NCI-H1105 treated with DMSO at 0.1 percent for 48 hours (cell line): Measurements from ENCODE around the gene EPHB2.

ENCODE experiments used
- DNase-seq: peaks from one replicate; lab custom pipeline; 2025; lab: John Stamatoyannopoulos, UW

The EPHB2 gene

DNA sequence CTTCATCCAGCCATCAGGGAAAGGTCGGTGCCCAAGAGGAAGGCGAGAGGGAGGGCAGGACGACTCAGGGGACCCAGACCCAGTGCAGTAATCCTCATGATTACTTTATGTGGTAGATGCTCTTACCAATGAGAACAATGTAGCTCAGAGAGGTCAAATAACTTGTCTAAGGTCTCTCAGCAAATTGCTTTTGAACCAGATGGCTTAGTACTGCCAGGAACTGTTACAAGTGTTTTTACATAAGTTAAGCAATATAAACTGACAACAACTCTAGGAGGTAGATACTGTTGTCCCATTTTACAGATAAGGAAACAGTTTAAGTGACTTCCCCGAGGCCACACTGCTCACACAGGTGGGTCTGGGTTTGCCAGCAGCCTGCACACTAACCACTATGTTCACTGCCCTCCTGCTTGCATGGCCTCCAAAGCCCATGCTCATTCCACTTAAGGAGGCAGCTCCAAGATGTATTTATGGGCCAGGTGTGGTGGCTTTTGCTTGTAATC lies 150.3 kb downstream of the EPHB2 start:
- no peak for DNase-seq

DNA sequence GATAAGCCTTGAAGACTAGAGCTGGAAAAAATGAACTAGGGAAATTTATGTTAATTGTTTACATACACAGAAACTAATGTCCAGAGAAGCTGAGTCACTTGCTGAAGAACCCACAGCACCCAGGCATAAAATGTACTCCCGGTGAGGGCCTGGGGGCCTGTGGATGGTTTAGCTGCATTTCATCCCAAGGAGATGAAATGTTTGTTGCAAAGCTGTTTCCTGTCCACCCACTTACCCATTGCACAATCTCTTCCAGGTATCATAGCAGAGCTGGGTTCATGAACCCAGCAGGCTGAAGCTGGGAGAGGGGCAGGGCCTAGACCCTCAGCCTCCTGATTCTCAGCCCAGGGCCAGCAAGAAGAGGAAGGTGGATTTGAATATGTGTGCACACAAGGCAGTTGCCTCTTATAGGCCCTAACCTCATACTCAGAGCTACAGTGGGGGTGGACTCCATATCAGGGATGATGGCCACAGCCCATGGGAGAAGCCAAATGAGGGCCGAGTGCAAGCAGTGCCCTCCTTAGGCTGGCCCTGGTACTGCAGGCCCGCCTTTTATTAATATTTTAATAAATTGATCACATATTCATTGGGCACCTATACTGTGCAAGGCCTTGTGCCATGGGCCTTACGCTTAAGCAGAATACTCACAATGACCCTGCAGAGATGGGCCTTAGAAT lies 151.3 kb downstream of the EPHB2 start:
- peak; percentile 2 for DNase-seq

DNA sequence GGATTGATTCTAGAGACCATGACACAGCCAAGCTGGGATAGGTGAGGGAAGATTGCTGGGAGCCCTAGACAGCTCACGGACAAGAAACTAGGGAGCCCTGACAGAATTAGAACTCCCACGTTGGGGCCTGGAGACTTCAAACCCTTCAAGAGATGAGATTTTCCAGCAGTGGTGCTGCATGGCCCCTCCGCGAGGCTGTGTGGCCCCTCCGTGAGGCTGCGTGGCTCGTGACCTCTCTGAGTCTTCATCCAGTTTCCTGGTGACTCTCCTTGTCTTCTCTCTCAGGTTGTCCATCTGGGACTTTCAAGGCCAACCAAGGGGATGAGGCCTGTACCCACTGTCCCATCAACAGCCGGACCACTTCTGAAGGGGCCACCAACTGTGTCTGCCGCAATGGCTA lies 152.1 kb downstream of the EPHB2 start:
- no peak for DNase-seq

DNA sequence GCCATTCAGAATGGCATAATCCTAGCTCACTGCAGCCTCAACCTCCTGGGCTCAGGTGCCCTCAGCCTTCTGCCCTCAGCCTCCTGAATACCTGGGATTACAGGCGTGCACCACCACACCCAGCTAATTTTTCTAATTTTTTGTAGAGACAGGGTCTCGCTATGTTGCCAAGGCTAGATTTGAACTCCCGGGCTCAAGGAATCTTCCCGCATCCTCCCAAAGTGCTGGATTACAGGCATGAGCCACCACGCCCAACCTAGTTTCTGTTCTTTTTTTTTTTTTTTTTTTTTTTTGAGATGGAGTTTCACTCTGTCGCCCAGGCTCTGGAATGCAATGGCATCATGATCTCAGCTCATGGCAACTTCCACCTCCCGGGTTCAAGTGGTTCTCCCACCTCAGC lies 153.1 kb downstream of the EPHB2 start:
- DNase-seq: no peak

DNA sequence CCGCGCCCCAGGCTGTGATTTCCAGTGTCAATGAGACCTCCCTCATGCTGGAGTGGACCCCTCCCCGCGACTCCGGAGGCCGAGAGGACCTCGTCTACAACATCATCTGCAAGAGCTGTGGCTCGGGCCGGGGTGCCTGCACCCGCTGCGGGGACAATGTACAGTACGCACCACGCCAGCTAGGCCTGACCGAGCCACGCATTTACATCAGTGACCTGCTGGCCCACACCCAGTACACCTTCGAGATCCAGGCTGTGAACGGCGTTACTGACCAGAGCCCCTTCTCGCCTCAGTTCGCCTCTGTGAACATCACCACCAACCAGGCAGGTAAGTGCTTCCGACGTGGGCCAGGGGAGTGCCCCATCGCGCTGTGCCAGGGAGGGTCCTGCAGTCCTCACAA lies 154.2 kb downstream of the EPHB2 start:
- DNase-seq: no peak

DNA sequence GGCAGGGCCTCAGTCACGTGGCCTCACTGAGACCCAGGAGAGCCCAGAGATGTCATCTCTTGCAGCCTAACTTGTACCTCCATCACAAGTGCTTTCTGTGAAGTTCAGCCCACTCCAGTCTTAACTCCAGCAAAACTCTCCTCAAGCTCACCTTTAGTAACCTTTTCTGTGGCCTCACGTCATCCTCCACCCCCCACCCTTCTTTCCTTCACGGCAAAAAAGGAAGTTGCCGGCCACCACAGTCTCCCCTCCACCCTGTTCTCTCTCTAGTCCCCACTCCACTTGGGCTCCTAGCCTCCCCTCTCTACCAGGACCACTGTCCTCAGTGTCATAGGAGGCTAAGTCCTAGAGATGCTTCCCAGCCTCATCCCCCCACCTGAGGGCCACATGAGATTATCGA lies 155.1 kb downstream of the EPHB2 start:
- no peak for DNase-seq

DNA sequence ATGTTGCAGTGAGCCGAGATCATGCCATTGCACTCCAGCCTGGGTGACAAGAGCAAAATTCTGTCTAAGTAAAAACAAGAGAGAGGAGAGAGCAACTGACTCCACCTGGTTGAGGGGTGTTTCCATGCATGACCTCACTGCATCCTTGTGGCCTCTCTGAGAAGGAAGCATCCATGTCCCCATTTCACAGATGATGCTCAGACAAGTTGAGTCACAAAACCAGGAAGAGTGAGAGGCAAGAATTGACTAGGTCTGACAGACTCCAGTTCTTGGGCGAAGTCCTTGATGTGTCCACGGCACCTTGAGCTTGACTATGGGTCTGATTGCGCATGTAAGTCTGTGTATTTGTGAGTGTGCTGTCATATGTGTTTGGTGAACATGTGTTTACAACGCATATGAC lies 156.2 kb downstream of the EPHB2 start:
- DNase-seq: no peak

DNA sequence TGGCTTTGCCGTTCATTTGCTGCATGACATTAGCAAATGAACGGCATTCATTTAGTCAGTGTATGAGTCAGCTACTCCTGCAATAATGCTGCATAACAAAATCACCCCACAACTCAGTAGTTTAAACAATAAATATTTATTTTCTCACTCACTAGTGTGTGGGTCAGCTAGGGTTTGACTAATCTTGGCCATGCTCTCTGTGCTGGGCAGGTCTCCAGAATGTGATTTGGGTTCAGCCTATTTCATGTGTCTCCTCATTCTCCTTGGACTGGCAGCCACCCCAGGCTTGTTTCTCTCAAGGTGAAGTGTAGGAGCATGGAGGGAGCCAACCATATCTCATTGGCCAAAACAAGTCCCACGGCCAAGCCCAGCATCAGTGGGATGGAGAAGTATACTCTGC lies 157.7 kb downstream of the EPHB2 start:
- no peak for DNase-seq

DNA sequence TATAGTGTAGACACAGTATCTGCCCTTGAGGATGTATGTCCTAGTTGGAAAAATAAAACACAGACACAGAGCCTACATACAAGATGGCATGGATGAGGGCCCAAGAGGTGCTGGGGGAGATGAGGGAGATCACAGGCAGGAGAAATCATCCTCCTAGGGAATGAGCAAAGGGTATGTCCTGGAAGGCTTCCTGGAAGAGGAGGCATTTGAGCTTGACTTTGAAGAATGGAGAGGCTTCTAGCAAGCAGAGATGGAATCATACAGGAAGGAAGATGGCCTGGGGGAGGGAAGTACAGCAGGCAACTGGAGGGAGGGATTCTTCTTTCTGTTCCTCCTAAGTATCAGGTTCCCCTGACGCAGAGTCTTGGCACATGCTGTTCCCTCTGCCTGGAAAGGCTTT lies 158.7 kb downstream of the EPHB2 start:
- DNase-seq: no peak

DNA sequence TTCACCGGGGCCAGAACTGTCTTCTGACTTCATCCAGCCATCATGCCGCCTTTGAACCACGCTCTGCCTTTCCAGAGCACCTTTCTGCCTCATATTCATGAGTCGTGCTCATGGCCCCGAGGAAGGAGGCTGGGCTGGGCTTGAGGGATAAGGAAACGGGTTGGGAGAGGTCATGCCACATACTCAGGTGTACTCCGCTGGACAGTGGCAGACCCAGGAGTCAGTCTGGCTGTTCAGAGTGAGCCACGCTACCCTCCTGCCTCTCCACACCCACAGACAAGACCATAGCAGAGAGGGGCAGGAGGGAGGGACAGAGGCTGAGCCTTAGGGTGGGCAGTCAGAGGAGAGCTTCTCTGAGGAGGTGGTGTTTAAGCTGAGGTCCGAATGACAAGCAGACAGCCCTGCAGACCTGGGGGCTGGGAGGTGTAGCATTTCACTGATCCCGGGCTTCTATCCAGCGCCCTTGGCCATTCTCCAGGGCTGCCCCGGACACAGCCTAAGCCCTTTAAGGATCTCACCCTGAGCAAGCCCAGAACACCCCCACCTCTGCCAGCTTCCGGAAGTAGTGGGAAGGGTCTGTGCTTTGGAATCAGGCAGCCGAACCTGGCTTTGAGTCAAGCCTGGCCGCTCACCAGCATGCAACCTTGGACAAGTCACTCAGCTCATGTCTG lies 159.7 kb downstream of the EPHB2 start:
- DNase-seq: peak; percentile 78

DNA sequence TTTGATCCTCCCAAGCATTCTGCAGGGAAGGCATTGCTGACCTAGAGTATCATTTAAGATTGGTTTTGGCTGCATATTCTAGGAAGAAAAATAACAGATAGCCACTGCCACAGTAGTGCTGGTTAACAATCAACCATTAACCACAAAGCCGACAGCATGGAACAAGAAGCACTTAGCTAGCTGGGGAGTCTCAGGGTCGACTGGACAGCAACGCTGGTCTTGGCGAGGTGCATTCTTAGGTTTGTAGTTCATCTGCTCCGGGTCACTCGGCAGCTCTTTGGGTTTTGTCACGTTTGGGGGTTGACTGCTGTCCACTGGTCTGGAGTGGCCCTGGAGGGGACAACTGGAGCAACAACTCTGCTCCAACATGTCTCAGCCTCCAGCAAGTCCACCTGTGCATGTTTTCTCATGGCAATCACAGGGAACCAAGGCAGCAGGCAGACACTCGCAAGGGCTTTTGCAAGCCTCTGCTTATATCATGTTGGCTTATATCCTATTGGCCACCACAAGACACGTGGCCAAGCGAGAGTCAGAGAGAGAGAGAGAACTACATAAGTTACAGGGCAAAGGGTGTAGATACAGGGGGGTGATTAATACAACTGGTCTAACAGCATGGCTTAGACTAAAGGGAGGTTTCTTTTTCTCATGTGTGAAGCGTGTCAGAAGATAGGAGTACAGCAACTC lies 162.5 kb downstream of the EPHB2 start:
- DNase-seq: no peak

DNA sequence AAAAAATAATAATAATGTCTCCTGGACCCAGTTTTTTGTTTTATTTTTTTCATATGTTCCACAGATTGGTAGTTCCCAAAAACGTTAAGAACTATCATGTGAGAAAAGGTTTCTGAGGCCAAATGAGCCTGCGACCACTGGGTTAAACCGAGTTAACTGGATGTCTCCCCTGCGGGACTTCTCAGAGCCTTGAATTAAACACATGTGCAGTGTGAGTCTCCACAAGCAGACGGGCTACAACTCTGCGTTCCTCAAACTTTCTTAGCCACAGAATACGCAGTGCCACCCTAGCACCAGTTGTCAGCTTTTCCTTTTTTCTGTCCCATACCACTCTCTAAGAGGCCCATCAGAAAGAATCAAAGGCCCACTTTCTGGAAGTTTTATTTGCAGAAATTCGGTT lies 164.1 kb downstream of the EPHB2 start:
- no peak for DNase-seq

DNA sequence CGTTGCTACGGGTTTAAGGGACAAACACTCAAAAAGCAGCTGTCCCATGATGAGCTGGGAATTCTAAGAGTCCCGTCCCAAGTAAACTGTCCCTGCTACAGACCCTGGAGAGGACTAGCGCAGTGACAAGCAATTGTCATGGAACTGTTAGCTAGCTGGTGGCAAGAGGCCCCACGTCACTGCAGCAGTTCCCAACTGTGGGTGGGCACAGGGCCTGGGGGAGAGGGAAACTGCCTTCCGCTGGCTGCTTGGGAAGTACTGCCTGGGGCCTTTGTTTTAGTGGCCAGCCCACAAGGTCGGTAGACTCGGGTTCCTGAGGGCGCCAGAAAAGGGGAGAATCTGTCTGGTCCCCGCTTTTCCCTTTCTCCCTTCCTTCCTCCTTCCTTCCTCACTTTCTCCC lies 164.6 kb downstream of the EPHB2 start:
- no peak for DNase-seq

DNA sequence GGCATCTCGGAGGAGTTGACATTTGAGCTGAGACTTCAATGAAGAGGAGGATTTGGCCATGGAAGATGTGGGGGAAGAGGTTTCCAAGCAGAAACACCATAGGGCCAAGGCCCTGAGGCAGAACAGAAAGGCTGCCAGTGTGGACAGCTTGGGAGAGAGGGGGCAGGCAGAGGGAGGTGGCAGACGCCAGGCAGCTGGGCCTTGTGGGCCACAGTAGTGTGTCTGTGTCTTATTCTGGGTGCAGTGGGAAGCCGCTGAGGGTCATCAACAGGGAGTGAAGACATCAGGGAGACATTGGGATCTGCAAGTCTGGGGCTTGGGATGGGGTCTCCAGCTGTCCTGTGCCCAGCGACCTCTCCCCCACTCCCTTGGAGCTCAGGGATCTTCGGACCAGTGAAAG lies 165.2 kb downstream of the EPHB2 start:
- no peak for DNase-seq

DNA sequence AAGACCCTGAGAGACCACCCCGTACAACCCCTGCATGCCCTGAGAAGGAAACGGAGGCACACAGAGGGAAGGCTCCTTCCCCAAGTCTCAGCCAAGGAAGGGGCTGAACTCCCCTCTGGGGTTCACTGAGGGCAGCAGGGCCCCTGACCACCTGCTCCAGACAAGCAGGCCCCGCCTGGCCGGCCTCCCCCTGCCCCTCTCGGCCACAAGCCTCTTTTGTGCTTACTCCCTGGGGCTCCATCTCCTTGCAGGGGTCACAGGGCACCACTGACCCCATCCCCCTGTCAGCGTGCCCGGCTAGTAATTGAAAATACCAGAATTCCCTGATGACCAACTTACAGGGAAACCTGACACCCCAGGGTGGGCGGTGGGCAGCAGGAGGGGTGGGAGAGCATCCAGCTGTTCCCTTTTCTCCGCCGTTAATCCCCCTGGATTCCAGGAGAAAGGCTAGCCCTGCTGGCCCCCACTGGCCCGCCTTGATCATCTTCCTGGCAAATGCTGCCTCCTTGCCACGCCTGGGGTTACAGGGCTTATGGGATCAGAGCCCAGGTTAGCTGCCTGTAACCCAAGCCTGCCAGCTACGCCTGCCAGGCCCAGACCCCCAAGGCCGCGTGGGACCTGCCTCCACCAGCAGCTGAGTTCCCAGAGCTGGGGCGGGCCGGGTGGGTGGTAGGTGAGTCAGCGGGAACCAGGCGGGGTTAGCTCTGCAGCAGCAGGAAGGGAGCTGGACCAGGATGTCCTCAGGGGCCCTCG lies 165.9 kb downstream of the EPHB2 start:
- DNase-seq: no peak

DNA sequence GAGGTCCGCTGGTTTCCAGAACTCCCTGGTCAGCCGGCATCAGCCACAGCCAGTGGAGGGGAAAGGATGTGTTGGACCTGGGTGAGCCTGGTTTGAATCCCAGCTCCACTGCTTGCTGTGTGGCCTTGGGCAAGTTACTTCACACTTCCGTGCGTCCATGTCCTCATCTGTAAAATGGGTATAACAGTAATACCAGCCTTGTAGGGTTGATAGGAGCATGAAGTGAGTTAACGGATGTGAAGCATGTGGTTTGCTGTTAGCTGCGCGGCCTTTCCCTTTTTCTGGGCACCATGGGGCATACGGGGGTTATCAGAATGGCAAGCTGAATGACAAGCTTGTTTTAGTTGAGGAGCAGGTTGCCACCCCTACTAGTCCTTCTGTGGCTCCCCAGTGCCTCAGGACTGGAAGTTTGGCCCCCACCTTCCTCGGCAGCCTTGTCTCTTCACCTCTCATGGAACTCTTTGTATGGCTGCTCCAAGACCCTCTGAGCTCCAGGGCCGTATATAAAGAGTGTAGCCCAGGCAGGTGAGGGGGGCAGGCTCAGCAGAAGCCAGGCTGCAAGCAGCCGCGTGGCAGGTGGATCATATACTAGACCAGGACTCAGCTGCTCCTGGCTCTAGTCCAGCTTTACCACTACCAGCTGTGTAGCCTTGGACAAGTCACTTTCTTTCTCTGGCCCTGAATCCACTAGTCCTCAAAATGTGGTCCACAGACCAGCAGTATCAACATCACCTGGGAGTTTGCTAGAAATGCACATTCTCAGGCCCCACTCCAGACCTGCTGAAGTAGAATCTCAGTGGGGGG lies 166.7 kb downstream of the EPHB2 start:
- DNase-seq: no peak

DNA sequence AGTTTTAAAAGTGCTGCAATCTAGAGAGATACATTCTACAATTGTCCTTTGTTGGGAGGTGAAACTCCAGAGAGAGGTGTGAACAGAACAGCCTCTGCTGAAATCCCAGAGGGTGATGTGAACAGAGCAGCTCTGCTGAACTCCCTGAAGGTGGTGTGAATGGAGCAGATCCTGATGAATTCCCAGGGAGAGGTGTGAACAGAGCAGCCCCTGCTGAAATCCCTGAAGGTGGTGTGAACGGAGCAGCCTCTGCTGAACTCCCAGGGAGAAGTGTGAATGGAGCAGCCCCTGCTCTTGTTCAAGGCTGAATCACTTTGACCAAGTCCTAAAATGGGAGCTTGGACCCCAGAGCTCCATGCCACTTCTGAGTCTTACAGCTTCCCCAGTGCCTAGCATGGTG lies 167.3 kb downstream of the EPHB2 start:
- DNase-seq: no peak

DNA sequence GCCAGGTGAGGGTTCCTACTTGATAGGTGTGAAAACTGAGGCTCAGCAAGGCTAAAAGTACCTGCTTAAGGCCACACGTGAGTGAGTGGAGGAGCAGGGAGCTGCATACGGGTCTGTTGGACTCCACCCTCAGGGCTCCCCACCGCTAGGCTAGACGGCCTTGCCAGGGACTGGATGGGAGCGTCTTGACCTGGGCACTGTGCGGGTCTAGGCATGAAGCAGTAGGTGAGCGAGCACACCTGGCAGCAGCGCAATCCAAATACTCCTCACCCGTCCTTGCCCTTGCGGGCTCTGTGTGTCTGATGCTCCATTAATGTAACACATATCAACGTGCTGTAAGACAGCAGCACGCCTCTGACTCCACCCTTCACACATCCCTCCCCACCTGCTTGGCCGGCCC lies 168.0 kb downstream of the EPHB2 start:
- DNase-seq: peak; percentile 20

DNA sequence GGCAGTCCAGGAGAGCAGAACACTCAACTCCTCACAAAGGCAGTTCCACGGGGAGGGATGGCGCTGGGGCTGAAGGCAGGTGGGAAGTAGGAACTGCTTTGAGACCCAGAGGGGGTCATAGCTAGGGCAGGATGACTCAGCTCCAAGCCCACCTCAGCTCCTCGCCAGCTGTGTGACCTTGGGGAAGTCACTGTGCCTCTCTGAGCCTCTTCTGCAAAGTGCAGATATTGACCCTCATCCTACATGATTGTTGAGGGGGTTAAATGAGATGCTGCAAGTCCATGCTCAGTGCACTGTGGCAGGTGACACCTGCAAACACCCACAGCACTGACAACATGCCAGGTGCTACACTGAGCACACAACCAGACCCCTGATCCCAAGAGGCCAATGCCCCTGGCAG lies 168.8 kb downstream of the EPHB2 start:
- no peak for DNase-seq

DNA sequence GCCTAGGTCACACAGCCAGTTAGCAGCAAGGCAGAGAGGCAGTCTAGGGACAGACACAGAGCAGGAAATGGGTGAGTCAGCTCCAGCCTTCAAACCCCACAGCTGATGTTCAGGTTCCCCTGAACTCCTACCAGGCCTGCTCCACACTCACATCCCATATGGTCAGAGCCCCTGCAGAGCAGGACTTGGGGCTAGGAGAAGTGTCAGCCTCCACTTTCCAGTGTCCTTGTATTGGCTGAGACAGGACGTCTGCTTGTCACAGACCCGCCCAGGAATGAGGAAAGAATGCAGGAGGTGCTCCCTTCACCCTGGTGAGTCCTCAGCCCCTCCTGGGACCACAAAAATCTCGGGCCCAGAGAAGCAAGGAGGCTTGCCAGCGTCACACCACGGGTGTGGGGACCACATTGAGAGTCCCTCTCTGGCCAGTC lies 169.5 kb downstream of the EPHB2 start:
- no peak for DNase-seq

DNA sequence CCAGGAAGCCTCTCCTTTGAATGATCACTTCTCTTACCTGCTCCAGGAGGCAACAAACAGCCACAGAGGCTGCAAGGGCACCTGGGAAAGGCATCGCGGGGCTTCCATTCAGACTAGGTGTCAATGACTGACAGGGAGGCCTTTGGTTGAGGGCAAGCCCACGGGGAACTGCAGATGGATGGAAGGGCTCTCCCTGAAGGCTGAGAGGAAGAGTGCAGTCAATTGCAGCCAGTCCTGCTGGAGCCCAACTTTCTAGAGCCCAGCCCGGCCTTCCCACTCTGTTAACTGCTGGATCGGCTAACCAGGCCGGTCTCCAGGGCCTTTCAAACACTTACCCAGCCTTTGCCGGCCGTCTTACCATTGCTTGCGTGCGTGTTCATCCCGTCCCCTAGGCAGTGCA lies 172.8 kb downstream of the EPHB2 start:
- DNase-seq: no peak
